Stimulated activated CD8-positive, alpha-beta memory T cell treated with anti-CD3 and anti-CD28 coated beads, Interleukin-15, amount 100 ng/mL, for 4 hours (primary cell): ENCODE measurements around the gene CEND1.
A peak's percentile ranks its signal among the peaks of the same experiment; 100 is the strongest.
"Not testable (repeated sequence)": the region's sequence is repeated elsewhere in the genome, so short reads cannot be mapped to it uniquely, and the experiment has no call there.

Experiments used
- DNase-seq, 2 donors: peaks; one replicate each; pipeline ENCODE4 v3.0.0-alpha.2; 2020; ENCODE audit warnings: low read depth in 2 of 2

Gene CEND1

DNA sequence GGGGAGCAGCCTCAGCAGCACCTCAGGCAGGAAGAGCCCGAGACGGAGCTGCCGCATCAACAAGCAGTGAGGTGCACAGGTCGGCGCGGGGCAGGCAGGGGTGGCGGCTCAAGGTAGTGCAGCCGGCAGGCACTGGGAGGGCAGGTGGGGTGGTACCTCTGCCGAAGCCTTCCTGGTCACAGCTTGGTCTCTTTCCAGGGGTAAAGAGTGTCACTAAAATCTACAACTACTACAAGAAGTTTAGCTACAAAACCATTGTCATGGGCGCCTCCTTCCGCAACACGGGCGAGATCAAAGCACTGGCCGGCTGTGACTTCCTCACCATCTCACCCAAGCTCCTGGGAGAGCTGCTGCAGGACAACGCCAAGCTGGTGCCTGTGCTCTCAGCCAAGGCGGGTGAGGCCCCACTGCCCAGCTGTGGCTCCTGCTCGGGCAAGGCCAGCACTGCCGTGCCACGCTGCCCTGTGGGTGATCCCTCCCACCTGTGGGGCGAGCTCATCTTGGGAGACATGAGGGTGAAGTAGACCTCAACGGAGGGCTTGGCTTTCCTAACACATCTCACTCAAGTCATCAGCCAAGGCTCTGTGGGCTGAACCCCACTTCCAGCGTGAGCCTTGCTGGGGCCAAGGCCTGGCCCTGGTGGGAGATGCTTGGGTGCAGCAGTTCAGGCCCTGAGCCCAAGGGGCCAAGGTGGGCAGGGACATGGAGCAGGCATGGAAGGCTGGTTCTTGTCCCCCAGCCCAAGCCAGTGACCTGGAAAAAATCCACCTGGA, 26.2 kb downstream of the CEND1 start:
- DNase-seq, result no peak

DNA sequence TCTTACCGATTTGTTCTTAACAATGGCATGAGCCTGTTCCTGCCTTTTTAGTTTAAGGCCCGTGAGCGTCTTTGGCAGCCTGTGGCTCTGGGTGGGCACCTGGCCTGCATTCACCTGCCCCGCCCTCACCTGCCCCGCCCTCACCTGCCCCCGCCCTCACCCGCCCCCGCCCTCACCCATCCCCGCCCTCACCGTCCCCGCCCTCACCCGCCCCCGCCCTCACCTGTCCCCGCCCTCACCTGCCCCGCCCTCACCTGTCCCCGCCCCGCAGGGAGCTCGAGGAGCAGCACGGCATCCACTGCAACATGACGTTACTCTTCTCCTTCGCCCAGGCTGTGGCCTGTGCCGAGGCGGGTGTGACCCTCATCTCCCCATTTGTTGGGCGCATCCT, 26.8 kb downstream of the CEND1 start:
- DNase-seq, result no peak

DNA sequence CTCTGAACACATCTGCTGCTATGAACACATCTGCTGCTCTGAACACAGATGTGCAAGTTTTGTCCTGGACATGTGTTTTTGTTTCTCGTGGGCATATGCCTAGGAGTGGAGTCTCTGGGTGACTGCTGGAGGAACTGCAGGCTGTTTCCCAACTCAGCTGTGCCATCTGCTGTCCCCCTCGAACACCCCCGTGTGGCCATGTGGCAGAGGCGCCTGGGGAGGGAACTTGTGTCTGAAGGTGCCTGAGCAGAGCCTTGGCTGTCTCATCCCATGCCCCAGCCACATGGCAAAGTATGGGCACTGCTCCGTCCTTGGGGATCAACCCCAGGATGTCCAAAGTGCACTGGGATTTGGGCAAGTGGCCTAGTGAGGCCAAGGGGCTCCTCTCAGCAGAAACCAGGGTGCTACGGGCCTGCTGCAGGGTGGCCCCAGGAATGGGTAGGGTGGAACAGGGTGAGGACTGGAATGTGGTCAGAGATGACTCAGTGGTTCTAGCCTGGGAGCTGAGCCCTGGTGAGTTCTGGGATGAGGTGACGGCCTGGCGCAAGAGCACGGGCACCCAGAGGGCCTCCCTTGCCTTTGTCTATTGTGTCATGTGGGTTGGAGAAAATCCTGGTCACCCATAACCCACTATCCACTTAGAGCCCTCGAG, 27.3 kb downstream of the CEND1 start:
- no peak for DNase-seq

DNA sequence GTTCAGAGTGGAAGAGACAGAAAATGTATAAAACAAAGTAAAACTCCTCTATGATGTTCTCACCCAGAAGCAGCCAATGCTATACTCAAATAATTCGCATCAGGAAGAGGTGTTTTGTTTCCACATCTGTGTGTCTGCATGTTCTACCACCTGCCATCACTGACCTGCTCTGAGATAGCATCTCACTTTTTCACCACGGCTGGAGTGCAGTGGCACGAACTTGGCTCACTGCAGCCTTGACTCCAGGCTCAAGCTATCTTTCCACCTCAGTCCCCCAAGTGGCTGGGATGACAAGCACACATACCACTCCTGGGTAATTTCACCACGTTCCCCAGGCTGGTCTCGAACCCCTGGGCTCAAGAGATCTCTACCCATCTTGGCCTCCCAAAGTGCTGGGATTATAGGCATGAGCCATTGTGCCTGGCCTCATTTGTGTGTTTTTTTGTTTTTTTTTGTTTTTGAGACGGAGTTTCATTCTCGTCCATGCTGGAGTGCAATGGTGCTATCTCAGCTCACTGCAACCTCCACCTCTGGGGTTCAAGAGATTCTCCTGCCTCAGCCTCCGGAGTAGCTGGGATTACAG, 28.3 kb downstream of the CEND1 start:
- no peak for DNase-seq

DNA sequence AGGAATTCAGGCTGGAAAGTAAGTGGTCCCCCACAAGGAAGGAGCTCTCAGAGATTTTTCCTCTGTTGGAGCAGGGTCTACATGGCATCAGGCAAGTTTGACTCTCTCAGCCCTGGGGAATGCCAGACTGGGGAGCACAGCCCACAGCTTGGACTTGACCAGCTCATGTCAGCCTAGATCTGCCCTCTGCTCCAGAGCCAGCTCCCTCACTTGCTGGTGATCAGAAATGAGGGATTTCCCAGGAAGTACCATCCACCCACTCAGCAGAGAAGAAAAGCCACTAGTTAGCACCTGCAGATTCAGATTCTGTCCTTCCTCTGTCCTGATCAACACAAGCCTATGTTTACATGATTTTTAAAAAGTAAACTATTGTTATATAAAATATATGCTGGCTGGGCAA, 29.7 kb downstream of the CEND1 start:
- no peak for DNase-seq

DNA sequence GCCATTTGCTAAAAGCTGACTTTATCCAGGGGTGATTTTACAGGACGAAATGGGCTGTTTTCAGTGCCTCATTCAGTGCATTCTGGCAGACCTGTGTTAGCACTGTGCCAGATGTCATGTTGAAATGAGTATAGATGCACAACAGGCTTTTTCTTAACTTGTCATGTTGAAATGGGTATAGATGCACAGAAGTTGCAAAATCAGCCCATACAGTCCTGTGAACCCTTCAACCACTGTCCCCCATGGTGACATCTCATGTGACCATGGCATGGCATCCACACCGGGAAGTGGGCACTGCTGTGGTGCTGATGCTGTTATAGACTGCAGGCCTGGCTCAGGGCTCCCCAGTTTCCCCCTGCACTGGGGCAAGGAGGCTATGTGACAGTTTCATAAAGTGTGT, 40.2 kb downstream of the CEND1 start:
- no peak for DNase-seq

DNA sequence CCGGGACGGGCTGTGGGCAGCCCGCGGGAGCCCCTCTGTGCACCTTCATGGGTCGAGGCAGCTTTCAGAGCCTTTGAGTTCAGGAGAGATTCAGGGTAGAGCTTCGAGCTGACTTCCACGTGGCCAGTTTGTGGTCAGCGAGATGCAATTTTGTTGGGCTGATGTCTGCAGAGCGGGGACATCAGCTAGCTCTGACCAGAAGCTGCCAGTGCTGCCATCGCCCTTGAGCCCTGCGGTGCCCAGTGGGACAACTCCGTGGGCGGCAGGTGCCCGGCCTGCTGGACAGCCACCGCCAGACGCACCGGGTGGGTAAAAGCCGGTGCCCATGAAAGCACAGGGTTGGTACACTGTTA, 41.9 kb downstream of the CEND1 start:
- DNase-seq, result no peak

DNA sequence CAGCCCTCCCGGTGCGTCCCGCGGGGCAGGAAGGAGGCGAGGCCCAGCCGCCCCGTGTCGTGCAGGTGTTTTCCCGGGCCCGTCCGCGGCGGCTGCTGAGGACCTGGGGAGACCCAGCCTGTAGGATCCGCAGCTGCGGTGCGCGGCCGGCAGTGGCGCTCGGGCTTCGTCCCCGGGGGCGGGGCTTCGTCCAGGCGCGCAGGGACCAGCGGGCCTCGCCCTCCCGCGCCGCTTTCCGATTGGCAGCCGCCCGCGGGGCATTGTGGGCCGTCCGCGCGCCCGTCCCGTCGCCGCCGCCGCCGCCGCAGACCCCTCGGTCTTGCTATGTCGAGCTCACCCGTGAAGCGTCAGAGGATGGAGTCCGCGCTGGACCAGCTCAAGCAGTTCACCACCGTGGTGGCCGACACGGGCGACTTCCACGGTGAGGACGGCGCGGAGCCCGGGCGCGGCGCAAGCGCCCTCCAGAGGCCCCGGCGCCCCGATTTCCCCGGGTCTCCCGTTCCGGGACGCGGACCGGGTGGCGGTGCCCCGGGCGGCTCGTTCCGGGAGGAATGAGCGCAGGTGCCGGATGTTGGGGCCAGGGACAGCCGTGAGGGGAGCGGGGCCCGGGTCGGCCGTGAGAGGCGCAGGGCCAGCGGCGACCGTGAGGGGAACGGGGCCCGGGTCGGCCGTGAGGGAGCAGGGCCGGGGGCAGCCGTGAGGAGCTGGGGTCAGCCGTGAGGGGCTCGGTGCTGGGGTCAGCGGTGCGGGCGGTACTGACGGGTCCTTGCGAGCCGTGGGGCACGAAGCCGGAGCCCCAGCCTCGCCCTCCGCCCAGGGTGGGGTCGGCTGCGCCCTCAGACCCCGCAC, 42.5 kb downstream of the CEND1 start, which contains the start of gene TALDO1:
TSS of gene TALDO1 (plus strand) at position 307 of the 849 bp plus-strand sequence. CDS start at position 325, 18 bp downstream.
- DNase-seq, result peak; percentile 47 to 69

DNA sequence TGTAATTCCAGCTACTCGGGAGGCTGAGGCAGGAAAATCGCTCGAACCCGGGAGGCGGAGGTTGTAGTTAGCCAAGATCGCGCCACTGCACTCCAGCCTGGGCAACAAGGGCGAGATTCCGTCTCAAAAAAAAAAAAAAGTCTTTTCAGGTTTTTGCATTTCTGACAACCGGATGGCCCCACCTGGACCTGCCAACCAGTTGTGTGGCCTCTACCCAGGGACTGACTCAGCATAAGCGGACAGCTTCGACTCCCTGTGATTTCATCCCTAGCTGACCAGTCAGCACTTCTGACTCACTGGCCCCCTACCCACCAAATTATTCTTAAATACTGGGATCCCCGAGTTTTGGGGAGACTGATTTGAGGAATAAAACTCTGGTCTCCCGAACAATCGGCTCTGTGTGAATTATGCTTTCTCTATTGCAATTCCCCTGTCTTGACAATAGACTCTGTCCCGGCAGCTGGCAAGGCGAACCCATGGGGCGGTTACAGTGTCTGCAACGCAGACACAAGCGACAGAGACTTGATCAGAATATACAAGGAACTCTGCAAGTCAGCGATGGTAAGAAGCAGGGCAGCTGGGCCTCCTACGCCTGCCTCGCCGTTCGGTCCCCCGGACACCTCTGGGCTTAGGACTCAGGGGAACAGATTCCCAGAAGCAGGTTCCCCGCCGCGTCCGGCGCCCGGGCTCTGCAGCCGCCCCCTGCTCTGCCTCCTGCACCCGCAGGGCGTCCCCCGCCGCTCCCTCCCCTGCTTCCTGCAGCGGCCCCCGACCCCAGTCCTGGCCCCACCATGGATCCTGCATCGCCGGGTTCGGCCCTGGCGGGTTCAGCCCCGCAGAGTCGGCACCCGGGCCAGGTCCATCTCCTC, 43.4 kb downstream of the CEND1 start:
- no peak for DNase-seq

DNA sequence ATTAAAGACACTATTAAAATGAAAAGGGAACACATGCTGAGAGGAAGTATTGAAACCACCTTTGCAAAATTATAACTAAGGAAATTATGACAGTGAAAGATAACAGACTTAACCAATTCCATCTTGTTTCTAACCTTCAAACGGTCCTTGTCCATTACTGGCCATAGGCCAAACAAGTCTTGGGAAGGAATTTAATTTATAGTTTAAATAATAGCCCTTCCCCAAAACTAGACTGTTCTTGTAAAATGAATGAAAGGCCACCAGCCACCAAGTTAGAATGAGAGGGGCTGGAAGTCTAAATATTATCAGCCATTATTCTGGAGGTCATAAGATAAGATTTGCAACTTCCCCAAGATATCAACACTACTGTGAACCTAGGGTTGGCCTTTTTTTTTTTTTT, 44.5 kb downstream of the CEND1 start:
- no peak for DNase-seq

DNA sequence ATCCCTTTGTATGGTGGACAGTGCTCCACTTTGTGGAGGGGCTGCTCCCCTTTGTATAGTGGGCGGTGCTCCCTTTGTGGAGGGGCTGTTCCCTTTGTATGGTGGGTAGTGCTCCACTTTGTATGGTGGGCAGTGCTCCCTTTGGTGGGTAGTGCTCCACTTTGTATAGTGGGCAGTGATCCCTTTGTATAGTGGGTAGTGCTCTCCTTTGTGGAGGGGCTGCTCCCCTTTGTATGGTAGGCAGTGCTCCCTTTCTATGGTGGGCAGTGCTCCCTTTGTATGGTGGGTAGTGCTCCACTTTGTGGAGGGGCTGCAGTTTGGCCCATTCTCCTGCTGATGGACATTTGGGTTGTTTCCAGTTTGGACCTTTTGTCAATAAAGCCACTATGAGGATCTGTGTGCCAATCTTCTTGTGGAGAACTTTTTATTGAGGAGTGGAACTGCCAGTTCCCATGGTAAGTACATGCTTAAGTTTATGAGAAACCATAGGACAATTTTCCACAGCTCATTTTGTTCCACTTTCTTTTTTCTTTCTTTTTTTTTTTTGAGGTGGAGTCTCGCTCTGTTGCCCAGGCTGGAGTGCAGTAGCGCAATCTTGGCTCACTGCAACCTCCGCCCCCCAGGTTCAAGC, 47.2 kb downstream of the CEND1 start:
- no peak for DNase-seq

DNA sequence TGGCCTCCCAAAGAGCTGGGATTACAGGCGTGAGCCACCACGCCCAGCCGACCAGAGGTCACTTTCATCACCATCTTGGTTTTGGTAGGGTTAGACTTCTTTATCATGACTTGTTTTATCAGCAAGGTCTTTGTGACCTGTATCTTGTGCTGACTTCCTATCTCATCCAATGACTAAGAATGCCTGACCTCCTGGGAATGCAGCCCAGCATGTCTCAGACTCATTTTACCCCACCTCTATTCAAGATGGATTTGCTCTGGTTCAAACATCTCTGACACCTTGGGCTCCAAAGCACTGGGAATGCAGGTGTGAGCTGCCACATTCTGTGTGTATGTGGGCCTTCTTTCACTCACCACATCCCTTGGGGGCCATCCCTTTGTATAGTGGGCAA, 47.7 kb downstream of the CEND1 start:
- no peak for DNase-seq

DNA sequence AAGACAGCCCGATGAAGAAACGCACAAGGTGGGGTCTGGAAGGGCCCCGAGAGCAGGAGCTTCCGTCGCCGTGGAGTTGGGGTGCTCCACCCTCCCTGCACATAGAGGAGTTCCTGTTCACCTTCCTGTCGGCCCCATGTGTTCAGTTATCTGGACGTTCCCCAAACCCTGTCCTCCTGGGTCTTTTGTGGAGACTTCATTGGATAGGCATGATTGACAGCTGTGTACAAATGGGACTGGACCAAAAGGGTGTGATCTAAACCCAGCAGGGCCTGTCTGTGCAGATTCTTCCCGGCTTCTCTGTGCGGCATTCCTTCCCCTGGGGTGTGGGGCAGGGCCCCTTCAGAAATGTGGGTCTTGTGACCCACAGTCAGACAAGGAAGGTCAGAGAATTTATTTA, 52.0 kb downstream of the CEND1 start:
- not testable (repeated sequence) for DNase-seq

DNA sequence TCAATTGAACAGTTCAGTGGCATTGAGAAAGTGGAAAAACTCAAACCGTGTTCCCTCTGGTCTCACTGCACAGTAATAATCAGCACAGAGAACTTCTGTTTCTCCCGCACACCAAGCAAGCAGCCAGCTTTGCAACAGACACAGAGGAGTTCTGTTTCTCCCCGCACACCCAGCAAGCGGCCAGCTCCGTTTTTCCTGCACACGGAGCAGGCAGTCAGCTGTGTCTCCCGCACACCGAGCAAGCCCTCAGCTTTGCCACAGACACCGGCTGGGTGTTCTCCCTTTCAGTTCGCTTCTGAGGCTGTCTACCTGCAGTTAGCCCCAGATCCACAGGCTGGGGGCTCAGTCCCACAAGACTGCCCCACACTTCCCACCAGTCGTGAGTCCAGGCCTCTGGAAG, 52.5 kb downstream of the CEND1 start:
- no peak for DNase-seq
